ENCODE data around the gene RARA. TPM values are rescaled to one million over a fixed set of nuclear protein-coding genes. Genes with fewer than 3 reads are reported as not detected.

The RARA gene
- total RNA-seq, 4 donors from 2014 or later: 26.2 to 53.5 (median 52.2) TPM

DNA sequence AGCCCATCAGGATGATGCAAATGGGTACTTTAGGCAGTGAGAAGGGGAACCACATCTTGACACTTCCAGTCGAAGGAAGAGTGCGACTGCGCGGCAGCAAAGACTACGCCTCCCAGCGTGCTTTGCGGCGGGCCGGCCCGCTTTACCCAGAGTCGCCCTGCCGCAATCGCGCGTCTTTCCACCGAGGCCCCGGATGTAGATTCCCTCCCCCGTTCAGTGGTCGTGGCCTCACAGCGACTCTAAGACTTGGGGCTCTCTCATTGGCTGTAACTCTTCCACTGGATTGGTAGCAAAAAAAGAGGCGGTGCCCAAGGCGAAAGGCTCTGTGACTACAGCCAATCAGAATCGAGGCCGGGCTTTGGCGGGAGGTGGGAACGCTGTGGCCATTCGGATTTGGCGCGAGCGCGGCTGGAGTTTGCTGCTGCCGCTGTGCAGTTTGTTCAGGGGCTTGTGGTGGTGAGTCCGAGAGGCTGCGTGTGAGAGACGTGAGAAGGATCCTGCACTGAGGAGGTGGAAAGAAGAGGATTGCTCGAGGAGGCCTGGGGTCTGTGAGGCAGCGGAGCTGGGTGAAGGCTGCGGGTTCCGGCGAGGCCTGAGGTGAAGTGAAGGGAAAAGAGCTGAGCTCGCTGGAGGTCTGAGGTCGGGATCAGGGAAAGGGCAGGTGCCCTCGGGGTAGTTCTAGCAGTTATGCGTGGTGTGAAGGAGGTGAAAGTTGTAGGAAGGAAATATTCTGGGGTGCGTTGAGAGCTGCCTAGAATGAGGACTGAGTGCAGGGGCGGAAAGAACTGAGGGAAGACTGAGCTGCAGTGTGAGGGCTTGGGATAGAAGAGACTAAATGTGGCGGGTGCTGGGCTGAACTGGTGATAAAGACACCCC lies 21.2 kb upstream of the RARA start, which contains the start of gene CDC6:
Gene CDC6 (plus strand): TSS at position 386 of the 876 bp plus-strand sequence. CDS start 1,542 bp downstream, outside the sequence.
- peak within 1 kb of the TSS in 2 of 4 donors; percentile 5 to 57 for H3K27ac ChIP-seq (replicated peaks in 1 of 4)
- no peak for TF ChIP-seq EP300 (IDR thresholded peaks at IDR 0.05)
- peak; percentile 73 to 95 for TF ChIP-seq POLR2AphosphoS5 (IDR thresholded peaks at IDR 0.05)
- TF ChIP-seq POLR2A (IDR thresholded peaks at IDR 0.05; ENCODE audit: low read depth): no peak
- TF ChIP-seq, protein P1, sequence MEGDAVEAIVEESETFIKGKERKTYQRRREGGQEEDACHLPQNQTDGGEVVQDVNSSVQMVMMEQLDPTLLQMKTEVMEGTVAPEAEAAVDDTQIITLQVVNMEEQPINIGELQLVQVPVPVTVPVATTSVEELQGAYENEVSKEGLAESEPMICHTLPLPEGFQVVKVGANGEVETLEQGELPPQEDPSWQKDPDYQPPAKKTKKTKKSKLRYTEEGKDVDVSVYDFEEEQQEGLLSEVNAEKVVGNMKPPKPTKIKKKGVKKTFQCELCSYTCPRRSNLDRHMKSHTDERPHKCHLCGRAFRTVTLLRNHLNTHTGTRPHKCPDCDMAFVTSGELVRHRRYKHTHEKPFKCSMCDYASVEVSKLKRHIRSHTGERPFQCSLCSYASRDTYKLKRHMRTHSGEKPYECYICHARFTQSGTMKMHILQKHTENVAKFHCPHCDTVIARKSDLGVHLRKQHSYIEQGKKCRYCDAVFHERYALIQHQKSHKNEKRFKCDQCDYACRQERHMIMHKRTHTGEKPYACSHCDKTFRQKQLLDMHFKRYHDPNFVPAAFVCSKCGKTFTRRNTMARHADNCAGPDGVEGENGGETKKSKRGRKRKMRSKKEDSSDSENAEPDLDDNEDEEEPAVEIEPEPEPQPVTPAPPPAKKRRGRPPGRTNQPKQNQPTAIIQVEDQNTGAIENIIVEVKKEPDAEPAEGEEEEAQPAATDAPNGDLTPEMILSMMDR (IDR thresholded peaks at IDR 0.05): peak in 1 of 3 experiments; percentile 41
- intact Hi-C loops (cut with DNase I): no loop called here
- H3K36me3 ChIP-seq: no peaks in the 10 kb centered on the region
- peaks cover 30 to 48% (median 45%) of the 10 kb centered on the region in 4 donors for H3K4me1 ChIP-seq
- no peaks in the 10 kb centered on the region for H3K9me3 ChIP-seq
- peak; percentile 100 for DNase-seq (ENCODE audit: extremely low spot score)
- H3K27me3 ChIP-seq: no peaks in the 10 kb centered on the region
- under 1% methylated on average over 47 of the region's 47 CpGs for WGBS
- peak within 1 kb of the TSS; percentile 53 to 60 (median 54) for H3K4me3 ChIP-seq

DNA sequence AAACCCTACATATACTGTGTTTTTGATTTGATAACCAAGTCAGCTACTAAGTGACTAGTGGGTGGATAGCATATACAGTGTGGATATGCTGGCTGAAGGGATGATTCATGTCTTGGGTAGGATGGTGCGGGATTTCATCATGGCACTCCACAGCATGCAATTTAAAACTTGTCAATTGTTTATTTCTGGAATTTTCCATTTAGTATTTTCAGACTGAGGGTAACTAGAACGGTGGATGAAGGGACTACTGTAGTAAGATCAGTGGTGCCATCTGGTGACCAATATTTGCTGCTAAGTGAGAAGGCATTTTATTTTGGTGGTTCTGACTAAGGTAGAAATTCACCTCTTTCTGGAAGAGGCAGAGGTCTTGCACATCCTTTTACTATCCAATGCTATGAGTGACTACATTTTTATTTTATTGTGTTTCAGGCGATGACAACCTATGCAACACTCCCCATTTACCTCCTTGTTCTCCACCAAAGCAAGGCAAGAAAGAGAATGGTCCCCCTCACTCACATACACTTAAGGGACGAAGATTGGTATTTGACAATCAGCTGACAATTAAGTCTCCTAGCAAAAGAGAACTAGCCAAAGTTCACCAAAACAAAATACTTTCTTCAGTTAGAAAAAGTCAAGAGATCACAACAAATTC lies 18.2 kb upstream of the RARA start:
- H3K27ac ChIP-seq (replicated peaks in 1 of 4): peak overlapping the region in 1 of 4 donors; percentile 48
- 50% methylated on average over 4 of the region's 4 CpGs for WGBS

DNA sequence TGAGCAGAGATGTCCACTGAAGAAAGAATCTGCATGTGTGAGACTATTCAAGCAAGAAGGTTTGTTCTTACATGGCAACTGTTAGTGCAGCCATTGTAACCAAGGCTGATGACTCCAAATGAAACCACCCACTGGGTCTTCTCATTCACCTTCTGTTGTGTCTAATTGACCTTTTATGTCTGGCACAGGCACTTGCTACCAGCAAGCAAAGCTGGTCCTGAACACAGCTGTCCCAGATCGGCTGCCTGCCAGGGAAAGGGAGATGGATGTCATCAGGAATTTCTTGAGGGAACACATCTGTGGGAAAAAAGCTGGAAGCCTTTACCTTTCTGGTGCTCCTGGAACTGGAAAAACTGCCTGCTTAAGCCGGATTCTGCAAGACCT lies 17.7 kb upstream of the RARA start:
- TF ChIP-seq, protein P1 (IDR thresholded peaks at IDR 0.05): no peak
- no peak for TF ChIP-seq POLR2A (IDR thresholded peaks at IDR 0.05; ENCODE audit: low read depth)
- TF ChIP-seq POLR2AphosphoS5 (IDR thresholded peaks at IDR 0.05): no peak
- no peak for TF ChIP-seq EP300 (IDR thresholded peaks at IDR 0.05)
- 61% methylated on average over 2 of the region's 2 CpGs for WGBS
- Histone ChIP-seq H3K9me3 (no peaks in the 10 kb centered on the region), H3K27ac (replicated peaks in 1 of 4) (peak overlapping the region in 1 of 4 donors; percentile 48), H3K27me3 (no peaks in the 10 kb centered on the region), H3K36me3 (no peaks in the 10 kb centered on the region), H3K4me1 (peaks cover 28 to 42% (median 32%) of the 10 kb centered on the region in 4 donors), H3K4me3 (no peak overlapping the region)
- intact Hi-C loops (cut with DNase I): loop anchor here (2.0 kb wide), 1 partner anchor 88 kb away; no protein-coding TSS in a partner anchor
- DNase-seq (ENCODE audit: extremely low spot score): no peak

More for the DNA sequence above, 18.2 kb upstream of the RARA start:
- TF ChIP-seq, protein P1 (IDR thresholded peaks at IDR 0.05): peak; percentile 66 to 68 (median 68)
- no peak for TF ChIP-seq EP300 (IDR thresholded peaks at IDR 0.05)
- no peak for TF ChIP-seq POLR2A (IDR thresholded peaks at IDR 0.05; ENCODE audit: low read depth)
- peak; percentile 9 to 23 for TF ChIP-seq POLR2AphosphoS5 (IDR thresholded peaks at IDR 0.05)
- Histone ChIP-seq H3K4me3 (no peak overlapping the region), H3K4me1 (peaks cover 28 to 42% (median 32%) of the 10 kb centered on the region in 4 donors), H3K36me3 (no peaks in the 10 kb centered on the region), H3K9me3 (no peaks in the 10 kb centered on the region), H3K27me3 (no peaks in the 10 kb centered on the region)
- intact Hi-C loops (cut with DNase I): loop anchor here (2.0 kb wide), 1 partner anchor 88 kb away; no protein-coding TSS in a partner anchor
- DNase-seq (ENCODE audit: extremely low spot score): no peak

DNA sequence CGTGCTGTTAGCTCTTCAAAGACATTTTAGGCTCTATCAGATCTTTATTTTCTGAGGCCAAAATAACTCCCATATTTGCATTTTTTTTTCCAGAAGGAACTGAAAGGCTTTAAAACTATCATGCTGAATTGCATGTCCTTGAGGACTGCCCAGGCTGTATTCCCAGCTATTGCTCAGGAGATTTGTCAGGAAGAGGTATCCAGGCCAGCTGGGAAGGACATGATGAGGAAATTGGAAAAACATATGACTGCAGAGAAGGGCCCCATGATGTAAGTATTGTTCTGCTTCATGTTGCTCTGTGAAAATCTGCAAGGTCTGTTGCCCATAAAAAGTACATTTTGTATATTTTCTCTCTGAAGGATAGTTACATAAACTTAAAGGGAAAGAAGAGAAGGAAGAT lies 15.6 kb upstream of the RARA start:
- H3K36me3 ChIP-seq: no peaks in the 10 kb centered on the region
- H3K27ac ChIP-seq (replicated peaks in 1 of 4): peak overlapping the region; percentile 22 to 62 (median 40)
- TF ChIP-seq, protein P1 (IDR thresholded peaks at IDR 0.05): no peak
- TF ChIP-seq POLR2AphosphoS5 (IDR thresholded peaks at IDR 0.05): peak; percentile 24 to 59
- TF ChIP-seq POLR2A (IDR thresholded peaks at IDR 0.05; ENCODE audit: low read depth): no peak
- WGBS: 63% methylated on average over 1 of the region's 1 CpG
- H3K4me1 ChIP-seq: peaks cover 21 to 34% (median 29%) of the 10 kb centered on the region in 4 donors
- no peaks in the 10 kb centered on the region for H3K9me3 ChIP-seq
- intact Hi-C loops (cut with DNase I): no loop called here
- DNase-seq (ENCODE audit: extremely low spot score): no peak
- no peaks in the 10 kb centered on the region for H3K27me3 ChIP-seq
- H3K4me3 ChIP-seq: no peak overlapping the region
